Naive thymus-derived CD4-positive, alpha-beta T cell (primary cell): Measurements from ENCODE around the gene ADGRG1. TPM values are rescaled to one million over a fixed set of nuclear protein-coding genes. Genes with fewer than 3 reads are reported as not detected.

Source experiments
- ATAC-seq: fragments of 150-1000 bp; cut with Tn5 transposase; 2 replicates; pipeline ENCODE4 v1.10.0; 2021; ENCODE audit warnings: mild to moderate bottlenecking, moderate library complexity
- CTCF ChIA-PET: fragments of 350-600 bp; sonication (Branson Sonifier 250); formaldehyde crosslinking; loops from one replicate; lab custom pipeline; 2021; ENCODE audit warnings: antibody characterized with exemption; lab: Charles Lee
- POLR2A ChIA-PET: fragments of 350-600 bp; sonication (Branson Sonifier 250); formaldehyde crosslinking; loops from one replicate; lab custom pipeline; 2021; ENCODE audit warnings: antibody characterized with exemption, inconsistent platforms; lab: Charles Lee
- DNase-seq, 9 donors: peaks; one replicate each; pipeline versions ENCODE4 v3.0.0 to v3.0.0-alpha.2; 2020 to 2022; ENCODE audit warnings: mixed read lengths in 1 of 9
- H3K27ac ChIP-seq: one replicate; pipeline ENCODE4 v1.7.0; 2013; ENCODE audit warnings: mild to moderate bottlenecking, low read depth, low read length, moderate library complexity
- H3K27me3 ChIP-seq, 2 donors: one replicate each; pipeline ENCODE4 v1.7.0; 2013; ENCODE audit warnings: low read length in 2 of 2, mild to moderate bottlenecking in 2 of 2, moderate library complexity in 2 of 2; ENCODE audit not compliant: control insufficient read depth in 2 of 2, insufficient read depth in 2 of 2
- H3K36me3 ChIP-seq, 3 experiments: 1 replicate in 2 of 3; 2 replicates in 1 of 3; pipeline ENCODE4 v1.7.0; 2013; ENCODE audit warnings: low read length in 3 of 3, mild to moderate bottlenecking in 3 of 3, moderate library complexity in 1 of 3; ENCODE audit not compliant: insufficient read depth in 3 of 3, control insufficient read depth in 2 of 3
- H3K4me1 ChIP-seq, 2 donors: one replicate each; pipeline ENCODE4 v1.7.0; 2013; ENCODE audit warnings: low read length in 2 of 2, mild to moderate bottlenecking in 2 of 2, moderate library complexity in 1 of 2; ENCODE audit not compliant: control insufficient read depth in 2 of 2, insufficient read depth in 2 of 2
- H3K4me3 ChIP-seq: 2 replicates; pipeline ENCODE4 v1.7.0; 2013; ENCODE audit warnings: mild to moderate bottlenecking, low read length
- H3K9me3 ChIP-seq, 3 experiments: 1 replicate in 2 of 3; 2 replicates in 1 of 3; pipeline ENCODE4 v1.7.0; 2013; ENCODE audit warnings: low read length in 3 of 3; ENCODE audit not compliant: control insufficient read depth in 2 of 3
- H3K27ac Mint-ChIP-seq, 9 donors: one replicate each; pipeline ENCODE4 v1.8.0; 2020 to 2022; ENCODE audit warnings: mixed read lengths in 9 of 9, mild to moderate bottlenecking in 8 of 9, moderate library complexity in 5 of 9, inconsistent platforms in 2 of 9
- H3K27me3 Mint-ChIP-seq, 5 donors: one replicate each; pipeline ENCODE4 v1.8.0; 2021 to 2022; ENCODE audit warnings: mixed read lengths in 5 of 5, mild to moderate bottlenecking in 1 of 5
- H3K36me3 Mint-ChIP-seq, 5 donors: one replicate each; pipeline ENCODE4 v1.8.0; 2020 to 2022; ENCODE audit warnings: mixed read lengths in 5 of 5, mild to moderate bottlenecking in 3 of 5, inconsistent platforms in 1 of 5
- H3K4me1 Mint-ChIP-seq, 7 donors: one replicate each; pipeline ENCODE4 v1.8.0; 2020 to 2022; ENCODE audit warnings: mixed read lengths in 7 of 7, mild to moderate bottlenecking in 3 of 7, inconsistent platforms in 1 of 7
- H3K4me3 Mint-ChIP-seq, 10 donors: one replicate each; pipeline ENCODE4 v1.8.0; 2020 to 2022; ENCODE audit warnings: mild to moderate bottlenecking in 10 of 10, mixed read lengths in 10 of 10, moderate library complexity in 6 of 10, inconsistent platforms in 2 of 10
- H3K9me3 Mint-ChIP-seq, 11 donors: one replicate each; pipeline ENCODE4 v1.8.0; 2020 to 2022; ENCODE audit warnings: mixed read lengths in 11 of 11, mild to moderate bottlenecking in 4 of 11, inconsistent platforms in 1 of 11, moderate library complexity in 1 of 11
- intact Hi-C, 2 donors: fragments of 100-400 bp; cut with micrococcal nuclease; formaldehyde crosslinking; loops; one replicate each; pipeline ENCODE4 v1.15.1; 2023
- polyA plus RNA-seq, 2 donors: library from polyadenylated mRNA; unstranded; fragments of 300-500 nt; fragmentation: Illumina TruSeq; gene quantifications; one replicate each; pipeline ENCODE4 v1.2.3, GENCODE V29; 2021
- total RNA-seq, 6 experiments: library from RNA in 5 of 6; stranded (reverse) in 5 of 6; gene quantifications; 1 replicate in 5 of 6; 2 replicates in 1 of 6; pipeline ENCODE4 v1.2.3 and lab custom pipeline; 2021 to 2026

ADGRG1 gene
- total and polyA plus RNA-seq, 7 experiments from 2014 or later, result 0.07 to 96.0 (median 1.5) TPM

GRCh38 chr16:57640612-57641011 is 12.2 kb downstream of the ADGRG1 start:
- no peak for ATAC-seq
- H3K4me3 ChIP-seq, result no peak overlapping the region

GRCh38 chr16:57642160-57643135 is 14.0 kb downstream of the ADGRG1 start:
- H3K36me3 ChIP-seq, result no peaks in the 10 kb centered on the region
- Mint-ChIP-seq H3K9me3 (no peaks in the 10 kb centered on the region), H3K4me3 (no peak overlapping the region), H3K4me1 (peaks cover 0 to 6% (median 0%) of the 10 kb centered on the region in 7 donors), H3K36me3 (no peaks in the 10 kb centered on the region), H3K27me3 (peaks cover 0 to 17% (median 4%) of the 10 kb centered on the region in 5 donors), H3K27ac (peak overlapping the region in 2 of 9 donors; percentile 14 to 64)
- no peak for DNase-seq
- POLR2A ChIA-PET, result no interaction called here
- intact Hi-C loops, result no loop called here
- no peak overlapping the region for H3K27ac ChIP-seq
- H3K4me1 ChIP-seq, result peaks cover 0 to 4% of the 10 kb centered on the region in 2 donors
- no peaks in the 10 kb centered on the region for H3K9me3 ChIP-seq
- no peak overlapping the region for H3K4me3 ChIP-seq
- H3K27me3 ChIP-seq, result no peaks in the 10 kb centered on the region
- CTCF ChIA-PET, result no interaction called here
- no peak for ATAC-seq

More at GRCh38 chr16:57640612-57641011, 12.2 kb downstream of the ADGRG1 start:
- H3K4me3 Mint-ChIP-seq, result no peak overlapping the region
- peaks cover 0 to 4% (median 0%) of the 10 kb centered on the region in 7 donors for H3K4me1 Mint-ChIP-seq
- no peak overlapping the region for H3K27ac Mint-ChIP-seq
- intact Hi-C loops, result no loop called here
- POLR2A ChIA-PET, result no interaction called here
- no peaks in the 10 kb centered on the region for H3K9me3 ChIP-seq
- peaks cover 0 to 27% (median 8%) of the 10 kb centered on the region in 5 donors for H3K27me3 Mint-ChIP-seq
- no peak overlapping the region for H3K27ac ChIP-seq
- no peaks in the 10 kb centered on the region for H3K4me1 ChIP-seq
- H3K36me3 ChIP-seq, result no peaks in the 10 kb centered on the region
- CTCF ChIA-PET, result interaction anchor here (2.1 kb wide), 1 partner anchor 8 kb away, joined by 6 read pairs; no protein-coding TSS in a partner anchor
- peaks cover 0 to 4% (median 0%) of the 10 kb centered on the region in 5 donors for H3K36me3 Mint-ChIP-seq
- no peaks in the 10 kb centered on the region for H3K27me3 ChIP-seq
- H3K9me3 Mint-ChIP-seq, result no peaks in the 10 kb centered on the region
- DNase-seq, result no peak

- H3K36me3 ChIP-seq, result no peaks in the 10 kb centered on the region
- ChIA-PET POLR2A (no interaction called here), CTCF (no interaction called here)
- no peak for ATAC-seq
- H3K4me1 Mint-ChIP-seq, result peaks cover 0 to 14% (median 5%) of the 10 kb centered on the region in 7 donors
- peak overlapping the region in 1 of 9 donors; percentile 22 for H3K27ac Mint-ChIP-seq
- H3K27me3 ChIP-seq, result no peaks in the 10 kb centered on the region
- no peak for DNase-seq
- no peak overlapping the region for H3K4me3 Mint-ChIP-seq
- H3K4me3 ChIP-seq, result no peak overlapping the region
- no peaks in the 10 kb centered on the region for H3K9me3 Mint-ChIP-seq
- intact Hi-C loops, result no loop called here
- H3K27me3 Mint-ChIP-seq, result peaks cover 0 to 15% (median 3%) of the 10 kb centered on the region in 5 donors
- no peaks in the 10 kb centered on the region for H3K9me3 ChIP-seq
- no peak overlapping the region for H3K27ac ChIP-seq
- peaks cover 0 to 13% of the 10 kb centered on the region in 2 donors for H3K4me1 ChIP-seq
- H3K36me3 Mint-ChIP-seq, result no peaks in the 10 kb centered on the region
These were observed 14.9 kb downstream of the ADGRG1 start for GRCh38 chr16:57643147-57643874.

- ATAC-seq (no peak), DNase-seq (no peak)
- Mint-ChIP-seq H3K9me3 (no peaks in the 10 kb centered on the region), H3K4me3 (no peak overlapping the region), H3K27me3 (peaks cover 0 to 12% (median 0%) of the 10 kb centered on the region in 5 donors), H3K27ac (no peak overlapping the region), H3K36me3 (no peaks in the 10 kb centered on the region), H3K4me1 (peaks cover 0 to 20% (median 6%) of the 10 kb centered on the region in 7 donors)
- CTCF ChIA-PET, result no interaction called here
- Histone ChIP-seq H3K9me3 (no peaks in the 10 kb centered on the region), H3K36me3 (no peaks in the 10 kb centered on the region), H3K4me1 (peaks cover 0 to 19% of the 10 kb centered on the region in 2 donors), H3K4me3 (no peak overlapping the region), H3K27ac (no peak overlapping the region), H3K27me3 (no peaks in the 10 kb centered on the region)
- POLR2A ChIA-PET, result no interaction called here
- intact Hi-C loops, result no loop called here
These were observed 15.5 kb downstream of the ADGRG1 start for GRCh38 chr16:57643910-57644309.

GRCh38 chr16:57644383-57645014 is 16.1 kb downstream of the ADGRG1 start:
- Mint-ChIP-seq H3K27me3 (peaks cover 0 to 10% (median 0%) of the 10 kb centered on the region in 5 donors), H3K36me3 (no peaks in the 10 kb centered on the region), H3K4me1 (peaks cover 0 to 24% (median 6%) of the 10 kb centered on the region in 7 donors), H3K4me3 (no peak overlapping the region), H3K9me3 (no peaks in the 10 kb centered on the region), H3K27ac (no peak overlapping the region)
- intact Hi-C loops, result no loop called here
- H3K27me3 ChIP-seq, result no peaks in the 10 kb centered on the region
- ATAC-seq (no peak), DNase-seq (no peak)
- no peak overlapping the region for H3K4me3 ChIP-seq
- H3K9me3 ChIP-seq, result no peaks in the 10 kb centered on the region
- no peaks in the 10 kb centered on the region for H3K36me3 ChIP-seq
- ChIA-PET POLR2A (no interaction called here), CTCF (interaction anchor here (2.1 kb wide), 1 partner anchor 69 kb away, joined by 8 read pairs; no protein-coding TSS in a partner anchor)
- H3K27ac ChIP-seq, result no peak overlapping the region
- peaks cover 0 to 20% of the 10 kb centered on the region in 2 donors for H3K4me1 ChIP-seq

GRCh38 chr16:57645169-57645568 is 16.7 kb downstream of the ADGRG1 start:
- H3K27ac Mint-ChIP-seq, result no peak overlapping the region
- ChIA-PET POLR2A (interaction anchor here (0.6 kb wide), 1 partner anchor 65 kb away, joined by 4 read pairs; no protein-coding TSS in a partner anchor), CTCF (interaction anchor here (1.1 to 2.1 kb wide), 2 partner anchors 63 to 69 kb away, joined by 4 to 8 read pairs; no protein-coding TSS in a partner anchor)
- no peaks in the 10 kb centered on the region for H3K9me3 ChIP-seq
- no peaks in the 10 kb centered on the region for H3K36me3 ChIP-seq
- DNase-seq (no peak), ATAC-seq (no peak)
- no peaks in the 10 kb centered on the region for H3K36me3 Mint-ChIP-seq
- intact Hi-C loops, result no loop called here
- H3K27me3 ChIP-seq, result no peaks in the 10 kb centered on the region
- no peak overlapping the region for H3K4me3 Mint-ChIP-seq
- H3K27me3 Mint-ChIP-seq, result peaks cover 0 to 4% (median 0%) of the 10 kb centered on the region in 5 donors
- H3K27ac ChIP-seq, result no peak overlapping the region
- H3K4me1 ChIP-seq, result peaks cover 0 to 20% of the 10 kb centered on the region in 2 donors
- no peak overlapping the region for H3K4me3 ChIP-seq
- H3K9me3 Mint-ChIP-seq, result no peaks in the 10 kb centered on the region
- H3K4me1 Mint-ChIP-seq, result peaks cover 0 to 24% (median 6%) of the 10 kb centered on the region in 7 donors
